DOHH2 (cell line): ENCODE data around the gene PRDX6.

Experiments
- CTCF ChIP-seq: fragments of 200-600 bp; sonication (generic); IDR thresholded peaks from one replicate; pipeline ENCODE4 v1.5.1; 2014; ENCODE audit warnings: antibody characterized with exemption, mild to moderate bottlenecking, low read depth, low read length; ENCODE audit not compliant: poor library complexity, severe bottlenecking
- EZH2phosphoT487 ChIP-seq: fragments of 200-600 bp; sonication (generic); IDR thresholded peaks from 2 replicates; pipeline ENCODE4 v1.6.1; 2017; ENCODE audit warnings: borderline replicate concordance, mild to moderate bottlenecking, antibody characterized with exemption, low read length, moderate library complexity, mixed read lengths

GRCh38 chr1:173505391-173505790 is 28.3 kb downstream of the PRDX6 start:
- no peak for TF ChIP-seq CTCF
- no peak for TF ChIP-seq EZH2phosphoT487
